Endodermal cell (in vitro differentiated cells): ENCODE measurements around the gene NECAB2. TPM values are rescaled to one million over a fixed set of nuclear protein-coding genes. Genes with fewer than 3 reads are reported as not detected.

Experiments
- DNase-seq: peaks from one replicate; pipeline ENCODE4 v3.0.0-alpha.2; 2017
- H3K27ac ChIP-seq: 2 replicates; pipeline ENCODE4 v1.5.1; 2013; ENCODE audit warnings: mild to moderate bottlenecking, low read depth, low read length, moderate library complexity
- H3K27me3 ChIP-seq: 2 replicates; pipeline ENCODE4 v1.6.1; 2013; ENCODE audit warnings: mild to moderate bottlenecking, low read length, moderate library complexity; ENCODE audit not compliant: insufficient read depth, control insufficient read depth, poor library complexity, severe bottlenecking
- H3K36me3 ChIP-seq: 2 replicates; pipeline ENCODE4 v1.7.0; 2013; ENCODE audit warnings: mild to moderate bottlenecking, low read length, moderate library complexity; ENCODE audit not compliant: control insufficient read depth, insufficient read depth
- H3K4me1 ChIP-seq: one replicate; pipeline ENCODE4 v1.7.0; 2013; ENCODE audit warnings: low read length; ENCODE audit not compliant: control insufficient read depth, insufficient read depth
- H3K4me3 ChIP-seq: 2 replicates; pipeline ENCODE4 v1.5.1; 2013; ENCODE audit warnings: mild to moderate bottlenecking, low read length, moderate library complexity
- H3K9ac ChIP-seq: 2 replicates; pipeline ENCODE4 v1.6.1; 2013; ENCODE audit warnings: mild to moderate bottlenecking, low read length, moderate library complexity; ENCODE audit not compliant: poor library complexity, severe bottlenecking; ENCODE audit errors: extremely low read depth
- H3K9me3 ChIP-seq: 2 replicates; pipeline ENCODE4 v1.6.1; 2013; ENCODE audit warnings: mild to moderate bottlenecking, low read length, moderate library complexity; ENCODE audit not compliant: control insufficient read depth
- H3K27ac Mint-ChIP-seq: 2 replicates; pipeline ENCODE4 v1.8.0; 2020; ENCODE audit warnings: mixed read lengths
- H3K27me3 Mint-ChIP-seq: 2 replicates; pipeline ENCODE4 v1.8.0; 2021; ENCODE audit warnings: mild to moderate bottlenecking, mixed read lengths; ENCODE audit not compliant: insufficient read depth
- H3K36me3 Mint-ChIP-seq: 2 replicates; pipeline ENCODE4 v1.8.0; 2020; ENCODE audit warnings: low read depth, mixed read lengths
- H3K4me1 Mint-ChIP-seq: 2 replicates; pipeline ENCODE4 v1.8.0; 2020; ENCODE audit warnings: mixed read lengths
- H3K4me3 Mint-ChIP-seq: 2 replicates; pipeline ENCODE4 v1.8.0; 2020; ENCODE audit warnings: mild to moderate bottlenecking, moderate library complexity, mixed read lengths
- H3K9me3 Mint-ChIP-seq: 2 replicates; pipeline ENCODE4 v1.8.0; 2020; ENCODE audit warnings: mild to moderate bottlenecking, mixed read lengths
- CTCF ChIP-seq: fragments of 200-600 bp; sonication (generic); conservative IDR thresholded peaks from 2 replicates; pipeline ENCODE4 v1.5.0; 2021; ENCODE audit warnings: antibody characterized with exemption, mild to moderate bottlenecking
- WGBS, 2 experiments: methylation state at CpG; one replicate each; pipeline versions ENCODE4 v1.1.5 to v1.1.7; 2013; ENCODE audit warnings: missing lambda C conversion rate in 2 of 2, mixed read lengths in 1 of 2; ENCODE audit not compliant: insufficient coverage in 1 of 2, insufficient read length in 1 of 2; 5-methylcytosine and 5-hydroxymethylcytosine counted together
- total RNA-seq, 2 donors: library from RNA; stranded (reverse); fragmentation: NEBNext Ultra II Directional in 1 of 2; extraction: Animal tissue kit (Norgen Biotek cat#: 25700) in 1 of 2; gene quantifications; 2 replicates in 1 of 2; 3 replicates in 1 of 2; pipeline ENCODE4 v1.2.1, GENCODE V29; 2021

Gene NECAB2
- total RNA-seq, 2 donors from 2014 or later = 2.7 to 3.3 TPM

GRCh38 chr16:83970430-83970815, 2.4 kb downstream of the NECAB2 start:
- H3K36me3 Mint-ChIP-seq = no peaks in the 10 kb centered on the region
- Histone ChIP-seq H3K27me3 (peaks cover 13% of the 10 kb centered on the region), H3K9ac (no peak overlapping the region), H3K27ac (no peak overlapping the region), H3K9me3 (no peaks in the 10 kb centered on the region), H3K36me3 (no peaks in the 10 kb centered on the region), H3K4me3 (no peak overlapping the region), H3K4me1 (no peaks in the 10 kb centered on the region)
- no peaks in the 10 kb centered on the region for H3K9me3 Mint-ChIP-seq
- H3K4me3 Mint-ChIP-seq = no peak overlapping the region
- H3K4me1 Mint-ChIP-seq = no peaks in the 10 kb centered on the region
- no peak for DNase-seq
- TF ChIP-seq CTCF = no peak
- WGBS, 2 experiments = 89 to 92% methylated on average over 3 to 6 of the region's 6 CpGs
- peaks cover 20% of the 10 kb centered on the region for H3K27me3 Mint-ChIP-seq
- H3K27ac Mint-ChIP-seq = no peak overlapping the region

GRCh38 chr16:83971165-83972130, 3.4 kb downstream of the NECAB2 start:
- H3K36me3 ChIP-seq = no peaks in the 10 kb centered on the region
- H3K27me3 ChIP-seq = peaks cover 13% of the 10 kb centered on the region
- H3K4me3 ChIP-seq = no peak overlapping the region
- H3K27me3 Mint-ChIP-seq = peaks cover 20% of the 10 kb centered on the region
- no peak overlapping the region for H3K9ac ChIP-seq
- 90 to 94% methylated on average over 23 to 27 of the region's 27 CpGs for WGBS, 2 experiments
- H3K27ac Mint-ChIP-seq = no peak overlapping the region
- TF ChIP-seq CTCF = no peak
- H3K4me3 Mint-ChIP-seq = no peak overlapping the region
- H3K9me3 ChIP-seq = no peaks in the 10 kb centered on the region
- no peaks in the 10 kb centered on the region for H3K4me1 Mint-ChIP-seq
- no peaks in the 10 kb centered on the region for H3K9me3 Mint-ChIP-seq
- H3K27ac ChIP-seq = no peak overlapping the region
- no peaks in the 10 kb centered on the region for H3K36me3 Mint-ChIP-seq
- no peaks in the 10 kb centered on the region for H3K4me1 ChIP-seq
- DNase-seq = no peak

GRCh38 chr16:83972256-83973008, 4.4 kb downstream of the NECAB2 start:
- no peak for TF ChIP-seq CTCF
- no peak for DNase-seq
- Mint-ChIP-seq H3K36me3 (no peaks in the 10 kb centered on the region), H3K27ac (no peak overlapping the region), H3K27me3 (peaks cover 24% of the 10 kb centered on the region), H3K4me1 (no peaks in the 10 kb centered on the region), H3K9me3 (no peaks in the 10 kb centered on the region), H3K4me3 (no peak overlapping the region)
- H3K9me3 ChIP-seq = no peaks in the 10 kb centered on the region
- peaks cover 13% of the 10 kb centered on the region for H3K27me3 ChIP-seq
- no peaks in the 10 kb centered on the region for H3K36me3 ChIP-seq
- no peak overlapping the region for H3K9ac ChIP-seq
- H3K4me3 ChIP-seq = no peak overlapping the region
- no peaks in the 10 kb centered on the region for H3K4me1 ChIP-seq
- H3K27ac ChIP-seq = no peak overlapping the region
- WGBS, 2 experiments = 92 to 93% methylated on average over 18 to 19 of the region's 19 CpGs
